Right ventricle myocardium inferior (tissue), 1 donor: ENCODE results near the gene OR5V1. TPM values are rescaled to one million over a fixed set of nuclear protein-coding genes. Genes with fewer than 3 reads are reported as not detected.

Experiments
- total RNA-seq: library from RNA; stranded (reverse); fragmentation: NEBNext Ultra II Directional; extraction: Animal tissue kit (Norgen Biotek cat#: 25700); gene quantifications from one replicate; pipeline ENCODE4 v1.2.1, GENCODE V29; 2021
- donor health status: DM: no; HTN: yes; CAD: no; lungs with severe emphysema.

OR5V1 gene
- total RNA-seq, 1 donor from 2014 or later: not detected

Other genes with a start within 250 kb of the OR5V1 start
- gene OR2J2, start 198.0 kb downstream of the OR5V1 start, total RNA-seq: not detected
- gene OR14J1, start 67.2 kb downstream of the OR5V1 start, total RNA-seq: not detected
- not detected for gene OR12D3, start 6.4 kb upstream of the OR5V1 start, total RNA-seq
- gene OR12D2, start 26.8 kb upstream of the OR5V1 start, total RNA-seq: not detected
- not detected for gene OR12D1, start 46.1 kb upstream of the OR5V1 start, total RNA-seq
- not detected for gene OR10C1, start 70.4 kb upstream of the OR5V1 start, total RNA-seq
- not detected for gene OR11A1, start 88.2 kb upstream of the OR5V1 start, total RNA-seq
- not detected for gene OR2H1, start 88.3 kb upstream of the OR5V1 start, total RNA-seq
- gene MAS1L, start 119.1 kb upstream of the OR5V1 start, total RNA-seq: not detected
- not detected for gene UBD, start 190.9 kb upstream of the OR5V1 start, total RNA-seq
- gene OR2H2, start 216.3 kb upstream of the OR5V1 start, total RNA-seq: not detected